GM12864 (cell line): Measurements from ENCODE around the gene LSS.
"Not testable (repeated sequence)": the region's sequence is repeated elsewhere in the genome, so short reads cannot be mapped to it uniquely, and the experiment has no call there.

ENCODE experiments used
- DNase-seq: peaks from one replicate; pipeline ENCODE4 v3.0.0-alpha.2; 2011; ENCODE audit warnings: low read depth
- H3K4me3 ChIP-seq: 2 replicates; pipeline ENCODE4 v1.5.1; 2011; ENCODE audit warnings: mild to moderate bottlenecking, low read depth, low read length, control low read depth
- CTCF ChIP-seq: IDR thresholded peaks from 2 replicates; pipeline ENCODE4 v1.5.1; 2011; ENCODE audit warnings: low read depth, mild to moderate bottlenecking, moderate library complexity, low read length, control low read depth, inconsistent platforms; ENCODE audit errors: missing control alignments

Gene LSS

GRCh38 chr21:46145159-46145839, 83.3 kb downstream of the LSS start:
- no peak for TF ChIP-seq CTCF
- no peak overlapping the region for H3K4me3 ChIP-seq
- no peak for DNase-seq

- H3K4me3 ChIP-seq, result no peak overlapping the region
- DNase-seq, result no peak
- no peak for TF ChIP-seq CTCF
Measured at GRCh38 chr21:46144464-46145070, 84.0 kb downstream of the LSS start.

GRCh38 chr21:46142582-46143473, 85.7 kb downstream of the LSS start:
- DNase-seq, result no peak
- no peak overlapping the region for H3K4me3 ChIP-seq
- TF ChIP-seq CTCF, result no peak

- DNase-seq, result no peak
- H3K4me3 ChIP-seq, result no peak overlapping the region
- TF ChIP-seq CTCF, result no peak
Measured at GRCh38 chr21:46141767-46142581, 86.6 kb downstream of the LSS start.

- not testable (repeated sequence) for H3K4me3 ChIP-seq
Measured at GRCh38 chr21:46140352-46141003, 88.1 kb downstream of the LSS start.

GRCh38 chr21:46139686-46140085, 88.9 kb downstream of the LSS start:
- no peak overlapping the region for H3K4me3 ChIP-seq
- no peak for TF ChIP-seq CTCF
- no peak for DNase-seq

More at GRCh38 chr21:46140352-46141003, 88.1 kb downstream of the LSS start:
- DNase-seq, result not testable (repeated sequence)
